ENCODE data around the gene AMFR. TPM values are rescaled to one million over a fixed set of nuclear protein-coding genes. Genes with fewer than 3 reads are reported as not detected.

The AMFR gene
- total RNA-seq, 1 donor from 2014 or later: 90.7 TPM

DNA sequence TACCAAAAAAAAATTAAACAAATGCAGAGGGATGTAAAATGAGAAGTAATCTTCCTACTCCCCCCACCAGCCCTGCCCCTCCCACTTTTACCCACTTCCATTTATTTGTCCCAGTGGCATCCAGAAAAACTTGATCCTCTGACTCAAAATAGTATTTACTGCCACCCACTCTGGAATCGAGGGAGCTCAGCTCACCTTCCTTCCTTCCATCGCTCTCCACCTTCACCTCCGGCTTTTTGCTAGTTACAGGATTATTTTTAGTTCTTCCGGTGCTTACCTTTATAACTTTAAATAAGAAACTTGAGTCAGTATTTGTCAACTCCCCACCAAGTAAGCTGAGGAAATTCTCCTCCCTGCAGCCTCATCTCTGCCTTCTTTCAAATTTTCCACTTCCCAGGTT, 94.9 kb downstream of the AMFR start:
- peaks cover 7% of the 10 kb centered on the region for H3K27me3 Mint-ChIP-seq (ENCODE audit: unreplicated experiment)
- no peak overlapping the region for H3K27ac Mint-ChIP-seq (ENCODE audit: unreplicated experiment)
- H3K4me1 Mint-ChIP-seq (ENCODE audit: unreplicated experiment): peaks cover 2% of the 10 kb centered on the region
- TF ChIP-seq, protein P1, sequence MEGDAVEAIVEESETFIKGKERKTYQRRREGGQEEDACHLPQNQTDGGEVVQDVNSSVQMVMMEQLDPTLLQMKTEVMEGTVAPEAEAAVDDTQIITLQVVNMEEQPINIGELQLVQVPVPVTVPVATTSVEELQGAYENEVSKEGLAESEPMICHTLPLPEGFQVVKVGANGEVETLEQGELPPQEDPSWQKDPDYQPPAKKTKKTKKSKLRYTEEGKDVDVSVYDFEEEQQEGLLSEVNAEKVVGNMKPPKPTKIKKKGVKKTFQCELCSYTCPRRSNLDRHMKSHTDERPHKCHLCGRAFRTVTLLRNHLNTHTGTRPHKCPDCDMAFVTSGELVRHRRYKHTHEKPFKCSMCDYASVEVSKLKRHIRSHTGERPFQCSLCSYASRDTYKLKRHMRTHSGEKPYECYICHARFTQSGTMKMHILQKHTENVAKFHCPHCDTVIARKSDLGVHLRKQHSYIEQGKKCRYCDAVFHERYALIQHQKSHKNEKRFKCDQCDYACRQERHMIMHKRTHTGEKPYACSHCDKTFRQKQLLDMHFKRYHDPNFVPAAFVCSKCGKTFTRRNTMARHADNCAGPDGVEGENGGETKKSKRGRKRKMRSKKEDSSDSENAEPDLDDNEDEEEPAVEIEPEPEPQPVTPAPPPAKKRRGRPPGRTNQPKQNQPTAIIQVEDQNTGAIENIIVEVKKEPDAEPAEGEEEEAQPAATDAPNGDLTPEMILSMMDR (IDR thresholded peaks at IDR 0.05; ENCODE audit: unreplicated experiment): no peak
- H3K9me3 Mint-ChIP-seq (ENCODE audit: unreplicated experiment): no peaks in the 10 kb centered on the region
- no peaks in the 10 kb centered on the region for H3K36me3 Mint-ChIP-seq (ENCODE audit: low read depth, unreplicated experiment)
- H3K4me3 Mint-ChIP-seq (ENCODE audit: unreplicated experiment): no peak overlapping the region
- no peak for DNase-seq (ENCODE audit: low spot score)

DNA sequence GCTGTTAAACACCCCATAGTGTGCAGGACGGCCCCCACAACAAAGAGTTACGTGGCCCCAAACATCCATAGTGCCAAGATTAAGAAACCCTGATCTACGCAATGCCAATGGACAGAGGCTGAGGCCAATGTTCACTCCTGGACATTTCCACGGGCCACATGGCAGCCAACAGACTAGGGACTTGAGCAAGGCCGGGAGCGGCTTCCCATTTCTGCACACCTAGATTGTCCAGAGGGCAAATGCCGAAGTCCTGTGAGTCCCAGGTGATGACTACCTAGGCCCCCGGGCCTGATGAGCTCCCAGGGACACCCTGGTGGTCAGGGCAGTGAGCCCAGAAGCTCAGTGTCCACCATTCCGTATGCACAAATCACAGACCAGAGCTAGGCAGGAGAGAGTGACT, 95.5 kb downstream of the AMFR start:
- peaks cover 2% of the 10 kb centered on the region for H3K4me1 Mint-ChIP-seq (ENCODE audit: unreplicated experiment)
- H3K9me3 Mint-ChIP-seq (ENCODE audit: unreplicated experiment): no peaks in the 10 kb centered on the region
- peaks cover 7% of the 10 kb centered on the region for H3K27me3 Mint-ChIP-seq (ENCODE audit: unreplicated experiment)
- no peaks in the 10 kb centered on the region for H3K36me3 Mint-ChIP-seq (ENCODE audit: low read depth, unreplicated experiment)
- no peak for DNase-seq (ENCODE audit: low spot score)
- H3K27ac Mint-ChIP-seq (ENCODE audit: unreplicated experiment): no peak overlapping the region
- no peak overlapping the region for H3K4me3 Mint-ChIP-seq (ENCODE audit: unreplicated experiment)
- TF ChIP-seq, protein P1 (IDR thresholded peaks at IDR 0.05; ENCODE audit: unreplicated experiment): no peak

DNA sequence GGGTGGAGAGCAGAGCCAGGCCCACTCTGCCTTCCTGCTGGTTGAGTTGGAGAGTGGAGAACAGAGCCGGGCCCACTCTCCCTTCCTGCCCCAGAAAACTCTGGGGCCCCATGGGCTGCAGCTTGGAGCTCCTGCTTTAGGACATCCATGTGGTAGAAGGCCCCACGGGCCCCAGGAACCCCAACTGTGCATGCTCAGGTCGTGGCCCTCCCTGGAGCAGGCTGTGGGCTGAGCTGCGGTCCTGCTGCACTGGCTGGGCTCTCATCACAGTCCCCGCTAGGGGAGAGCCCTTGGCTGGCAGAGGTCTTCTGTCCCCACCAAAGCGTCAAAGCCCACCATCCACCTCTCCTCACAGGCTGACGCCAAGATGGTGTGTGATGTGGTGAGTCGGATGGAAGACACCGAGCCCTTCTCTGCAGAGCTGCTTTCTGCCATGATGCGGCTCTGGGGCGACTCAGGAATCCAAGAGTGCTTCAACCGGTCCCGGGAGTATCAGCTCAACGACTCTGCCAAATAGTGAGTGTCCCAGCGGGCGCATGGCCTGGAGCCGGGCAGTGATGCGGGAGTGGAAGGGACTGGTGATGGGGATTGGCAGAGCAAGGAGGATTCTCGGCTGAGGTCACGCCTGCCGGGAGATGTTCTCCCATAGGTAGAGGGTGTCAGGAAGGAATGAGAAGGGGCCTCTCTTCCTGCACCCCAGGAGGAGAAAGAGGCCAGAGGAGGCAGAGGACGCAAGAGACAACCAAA, 96.9 kb downstream of the AMFR start:
- no peak for DNase-seq (ENCODE audit: low spot score)
- TF ChIP-seq, protein P1 (IDR thresholded peaks at IDR 0.05; ENCODE audit: unreplicated experiment): no peak
- Mint-ChIP-seq H3K4me1 (ENCODE audit: unreplicated experiment) (peaks cover 2% of the 10 kb centered on the region), H3K27ac (ENCODE audit: unreplicated experiment) (no peak overlapping the region), H3K27me3 (ENCODE audit: unreplicated experiment) (peaks cover 7% of the 10 kb centered on the region), H3K36me3 (ENCODE audit: low read depth, unreplicated experiment) (no peaks in the 10 kb centered on the region), H3K9me3 (ENCODE audit: unreplicated experiment) (no peaks in the 10 kb centered on the region), H3K4me3 (ENCODE audit: unreplicated experiment) (no peak overlapping the region)

DNA sequence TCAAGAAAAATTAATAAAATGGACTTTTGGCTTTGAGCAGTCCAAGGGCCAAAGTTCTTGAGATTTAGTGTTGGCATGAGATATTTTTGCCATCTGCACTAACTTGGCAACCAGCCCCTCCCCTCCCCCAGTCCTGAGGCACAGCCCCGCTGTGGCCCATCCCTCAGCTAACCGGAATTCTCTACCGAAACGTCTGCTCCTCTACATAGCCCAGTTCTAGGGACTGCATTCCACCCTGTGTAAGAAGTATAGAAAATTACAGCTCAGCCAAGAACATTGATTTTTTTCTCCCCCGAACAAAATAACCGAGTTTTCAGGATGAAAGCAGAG, 97.5 kb downstream of the AMFR start:
- H3K9me3 Mint-ChIP-seq (ENCODE audit: unreplicated experiment): no peaks in the 10 kb centered on the region
- no peak overlapping the region for H3K4me3 Mint-ChIP-seq (ENCODE audit: unreplicated experiment)
- TF ChIP-seq, protein P1 (IDR thresholded peaks at IDR 0.05; ENCODE audit: unreplicated experiment): no peak
- no peak for DNase-seq (ENCODE audit: low spot score)
- H3K4me1 Mint-ChIP-seq (ENCODE audit: unreplicated experiment): peaks cover 2% of the 10 kb centered on the region
- no peaks in the 10 kb centered on the region for H3K36me3 Mint-ChIP-seq (ENCODE audit: low read depth, unreplicated experiment)
- no peak overlapping the region for H3K27ac Mint-ChIP-seq (ENCODE audit: unreplicated experiment)
- H3K27me3 Mint-ChIP-seq (ENCODE audit: unreplicated experiment): peaks cover 7% of the 10 kb centered on the region

DNA sequence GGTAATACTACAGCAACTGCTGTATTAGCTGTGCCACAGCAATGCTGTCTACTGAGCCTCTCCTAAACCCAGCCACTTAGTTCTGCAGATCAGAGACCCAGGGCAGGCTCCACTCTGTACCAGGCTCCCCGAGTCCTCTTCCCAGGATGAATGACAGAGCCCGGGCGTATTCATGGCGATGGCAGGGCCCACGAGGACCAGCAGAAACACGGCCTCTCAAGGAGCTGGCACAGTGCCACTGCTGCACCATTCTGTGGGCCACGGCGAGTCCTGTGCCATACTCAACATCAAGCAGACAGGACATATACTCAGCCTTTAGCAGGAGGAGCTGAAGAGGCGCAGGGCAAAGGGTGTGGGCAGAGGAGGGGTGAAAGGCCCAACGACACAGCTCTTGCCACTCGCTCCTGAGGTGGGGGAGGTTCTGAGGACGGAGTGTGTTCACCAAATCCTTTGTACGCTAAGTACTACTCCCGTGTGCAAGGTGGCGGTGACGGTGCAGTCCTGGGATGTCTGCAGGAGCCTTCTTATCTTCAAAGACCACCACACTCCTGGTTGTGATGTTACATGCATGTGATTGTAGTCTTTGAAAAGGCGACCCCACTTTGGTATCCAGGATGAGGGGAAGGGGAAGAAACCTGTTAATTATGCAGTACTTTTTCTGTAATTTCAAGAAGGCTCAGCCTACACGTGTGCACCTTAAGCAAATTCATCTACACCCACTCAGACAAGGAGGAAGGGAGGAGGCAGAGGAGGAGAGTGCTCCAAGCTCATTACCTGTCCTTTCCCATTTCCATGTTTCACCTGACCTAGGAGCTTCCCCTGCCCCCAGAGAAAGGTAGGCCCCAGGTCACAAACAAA, 98.0 kb downstream of the AMFR start:
- Mint-ChIP-seq H3K9me3 (ENCODE audit: unreplicated experiment) (no peaks in the 10 kb centered on the region), H3K4me1 (ENCODE audit: unreplicated experiment) (peaks cover 2% of the 10 kb centered on the region), H3K27me3 (ENCODE audit: unreplicated experiment) (peaks cover 5% of the 10 kb centered on the region), H3K36me3 (ENCODE audit: low read depth, unreplicated experiment) (no peaks in the 10 kb centered on the region), H3K27ac (ENCODE audit: unreplicated experiment) (no peak overlapping the region), H3K4me3 (ENCODE audit: unreplicated experiment) (no peak overlapping the region)
- no peak for DNase-seq (ENCODE audit: low spot score)
- TF ChIP-seq, protein P1 (IDR thresholded peaks at IDR 0.05; ENCODE audit: unreplicated experiment): no peak

Data from endothelial cell (in vitro differentiated cells).